NB4 (cell line): ENCODE results near the gene HSPBP1.

Experiments
- MYC ChIP-seq: IDR thresholded peaks from 2 replicates; pipeline ENCODE4 v1.6.1; 2011; ENCODE audit warnings: low read depth, low read length
- POLR2A ChIP-seq: IDR thresholded peaks from 2 replicates; pipeline ENCODE4 v1.6.1; 2011; ENCODE audit warnings: mild to moderate bottlenecking; ENCODE audit not compliant: insufficient read length; ENCODE audit errors: extremely low read depth
- TF ChIP-seq, protein P1 (sequence below): IDR thresholded peaks from one replicate; pipeline ENCODE4 v1.5.1; 2012; ENCODE audit warnings: low read depth, low read length

DNA sequence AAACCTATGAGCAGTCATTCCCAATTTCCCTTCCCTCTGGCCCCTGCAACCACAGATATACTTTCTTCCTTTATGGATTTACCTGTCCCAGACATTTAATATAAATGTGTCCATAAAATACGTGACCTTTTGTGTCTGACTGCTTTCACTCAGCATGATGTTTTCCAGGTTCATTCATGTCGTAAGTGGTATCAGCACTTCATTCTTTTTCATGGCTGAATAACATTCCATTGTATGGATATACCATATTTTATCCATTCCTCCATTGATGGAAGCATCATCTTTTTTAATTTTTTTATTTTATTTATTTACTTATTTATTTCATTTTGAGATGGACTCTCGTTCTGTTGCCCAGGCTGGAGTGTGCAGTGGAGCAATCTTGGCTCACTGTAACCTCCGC, 13.1 kb downstream of the HSPBP1 start:
- TF ChIP-seq, protein P1, sequence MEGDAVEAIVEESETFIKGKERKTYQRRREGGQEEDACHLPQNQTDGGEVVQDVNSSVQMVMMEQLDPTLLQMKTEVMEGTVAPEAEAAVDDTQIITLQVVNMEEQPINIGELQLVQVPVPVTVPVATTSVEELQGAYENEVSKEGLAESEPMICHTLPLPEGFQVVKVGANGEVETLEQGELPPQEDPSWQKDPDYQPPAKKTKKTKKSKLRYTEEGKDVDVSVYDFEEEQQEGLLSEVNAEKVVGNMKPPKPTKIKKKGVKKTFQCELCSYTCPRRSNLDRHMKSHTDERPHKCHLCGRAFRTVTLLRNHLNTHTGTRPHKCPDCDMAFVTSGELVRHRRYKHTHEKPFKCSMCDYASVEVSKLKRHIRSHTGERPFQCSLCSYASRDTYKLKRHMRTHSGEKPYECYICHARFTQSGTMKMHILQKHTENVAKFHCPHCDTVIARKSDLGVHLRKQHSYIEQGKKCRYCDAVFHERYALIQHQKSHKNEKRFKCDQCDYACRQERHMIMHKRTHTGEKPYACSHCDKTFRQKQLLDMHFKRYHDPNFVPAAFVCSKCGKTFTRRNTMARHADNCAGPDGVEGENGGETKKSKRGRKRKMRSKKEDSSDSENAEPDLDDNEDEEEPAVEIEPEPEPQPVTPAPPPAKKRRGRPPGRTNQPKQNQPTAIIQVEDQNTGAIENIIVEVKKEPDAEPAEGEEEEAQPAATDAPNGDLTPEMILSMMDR = no peak
- TF ChIP-seq MYC (no peak), POLR2A (no peak)
